Prostate gland (tissue), 2 donors: ENCODE results near the gene PCDH20.

ENCODE experiments used
- POLR2A ChIP-seq: fragments of 450-650 bp; IDR thresholded peaks from one replicate; pipeline ENCODE4 v1.6.1; 2016; ENCODE audit warnings: antibody characterized with exemption, mild to moderate bottlenecking
- POLR2AphosphoS5 ChIP-seq: sonication (generic); formaldehyde crosslinking; IDR thresholded peaks from one replicate; pipeline ENCODE4 v1.6.1; 2017; ENCODE audit warnings: antibody characterized with exemption
- TF ChIP-seq, protein P1 (sequence below), 4 experiments: fragments of 200-600 bp in 2 of 4; fragments of 450-650 bp in 2 of 4; sonication (generic) in 2 of 4; IDR thresholded peaks; 1 replicate in 3 of 4; 2 replicates in 1 of 4; pipeline ENCODE4 v1.5.1; 2016 to 2019; ENCODE audit warnings: antibody characterized with exemption in 4 of 4, mild to moderate bottlenecking in 2 of 4, moderate library complexity in 2 of 4

DNA sequence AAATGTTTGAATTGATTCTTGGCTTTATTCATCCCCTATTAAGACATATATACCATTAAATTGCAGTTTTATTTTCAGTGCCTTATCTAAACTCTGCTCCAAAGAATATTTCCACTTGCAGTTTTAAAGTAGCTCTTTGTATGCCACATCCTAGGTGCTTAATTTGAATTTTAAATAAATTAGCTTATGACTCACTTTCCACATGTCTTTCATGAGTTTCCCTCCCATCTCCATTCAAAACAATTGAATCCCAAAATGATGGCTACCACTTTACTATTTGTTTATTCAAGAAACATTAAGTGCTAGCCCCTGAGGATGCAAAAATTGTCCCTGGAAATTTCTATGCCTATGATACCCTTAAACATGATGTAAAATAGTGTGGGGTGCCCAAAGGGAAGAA, 19.5 kb downstream of the PCDH20 start:
- TF ChIP-seq POLR2AphosphoS5 (no peak), POLR2A (no peak)
- TF ChIP-seq, protein P1, sequence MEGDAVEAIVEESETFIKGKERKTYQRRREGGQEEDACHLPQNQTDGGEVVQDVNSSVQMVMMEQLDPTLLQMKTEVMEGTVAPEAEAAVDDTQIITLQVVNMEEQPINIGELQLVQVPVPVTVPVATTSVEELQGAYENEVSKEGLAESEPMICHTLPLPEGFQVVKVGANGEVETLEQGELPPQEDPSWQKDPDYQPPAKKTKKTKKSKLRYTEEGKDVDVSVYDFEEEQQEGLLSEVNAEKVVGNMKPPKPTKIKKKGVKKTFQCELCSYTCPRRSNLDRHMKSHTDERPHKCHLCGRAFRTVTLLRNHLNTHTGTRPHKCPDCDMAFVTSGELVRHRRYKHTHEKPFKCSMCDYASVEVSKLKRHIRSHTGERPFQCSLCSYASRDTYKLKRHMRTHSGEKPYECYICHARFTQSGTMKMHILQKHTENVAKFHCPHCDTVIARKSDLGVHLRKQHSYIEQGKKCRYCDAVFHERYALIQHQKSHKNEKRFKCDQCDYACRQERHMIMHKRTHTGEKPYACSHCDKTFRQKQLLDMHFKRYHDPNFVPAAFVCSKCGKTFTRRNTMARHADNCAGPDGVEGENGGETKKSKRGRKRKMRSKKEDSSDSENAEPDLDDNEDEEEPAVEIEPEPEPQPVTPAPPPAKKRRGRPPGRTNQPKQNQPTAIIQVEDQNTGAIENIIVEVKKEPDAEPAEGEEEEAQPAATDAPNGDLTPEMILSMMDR (IDR thresholded peaks at IDR 0.05), result no peak
